Calu3 (cell line): Measurements from ENCODE around the gene PKP1. TPM values are rescaled to one million over a fixed set of nuclear protein-coding genes. Genes with fewer than 3 reads are reported as not detected.

Experiments used
- BruUV-seq: library from RNA; stranded (reverse); fragments of 400-500 nt; replicated peaks from 2 replicates; lab custom pipeline; 2021; lab: Mats Ljungman, UMichigan
- CTCF ChIA-PET: fragments of 300-600 bp; sonication (Branson Sonifier 250); formaldehyde crosslinking; loops from one replicate; lab custom pipeline; 2022; ENCODE audit warnings: antibody characterized with exemption; lab: Charles Lee
- DNase-seq: peaks from one replicate; pipeline ENCODE4 v3.0.0; 2022
- H3K27ac Mint-ChIP-seq: one replicate; pipeline ENCODE4 v1.8.0; 2022; ENCODE audit warnings: mixed read lengths; ENCODE audit not compliant: unreplicated experiment
- H3K27me3 Mint-ChIP-seq: one replicate; pipeline ENCODE4 v1.8.0; 2022; ENCODE audit warnings: mixed read lengths; ENCODE audit not compliant: unreplicated experiment
- H3K36me3 Mint-ChIP-seq: one replicate; pipeline ENCODE4 v1.8.0; 2022; ENCODE audit warnings: mild to moderate bottlenecking, moderate library complexity, mixed read lengths; ENCODE audit not compliant: insufficient read depth, unreplicated experiment
- H3K4me1 Mint-ChIP-seq: one replicate; pipeline ENCODE4 v1.8.0; 2022; ENCODE audit warnings: mild to moderate bottlenecking, low read depth, mixed read lengths; ENCODE audit not compliant: unreplicated experiment
- H3K4me3 Mint-ChIP-seq: one replicate; pipeline ENCODE4 v1.8.0; 2022; ENCODE audit warnings: mild to moderate bottlenecking, low read depth, moderate library complexity, mixed read lengths; ENCODE audit not compliant: unreplicated experiment
- H3K9me3 Mint-ChIP-seq: one replicate; pipeline ENCODE4 v1.8.0; 2022; ENCODE audit warnings: low read depth, mixed read lengths; ENCODE audit not compliant: unreplicated experiment
- intact Hi-C: fragments of 100-400 bp; cut with micrococcal nuclease; formaldehyde crosslinking; loops from one replicate; pipeline ENCODE4 v1.10.0; 2022; ENCODE audit not compliant: unreplicated experiment
- total RNA-seq: library from RNA; stranded (reverse); gene quantifications from 2 replicates; pipeline ENCODE4 v1.2.3, GENCODE V29; 2022
- TF ChIP-seq, protein P1 (sequence below): fragments of 200-600 bp; IDR thresholded peaks from one replicate; pipeline ENCODE4 v1.8.0; 2022; ENCODE audit warnings: antibody characterized with exemption; ENCODE audit not compliant: unreplicated experiment

The PKP1 gene
- total RNA-seq, 1 experiment from 2014 or later: 0.09 TPM

- Mint-ChIP-seq H3K9me3 (no peaks in the 10 kb centered on the region), H3K4me1 (peaks cover 42% of the 10 kb centered on the region), H3K27me3 (no peaks in the 10 kb centered on the region), H3K4me3 (no peak overlapping the region), H3K27ac (peak overlapping the region; percentile 40), H3K36me3 (peaks cover 5% of the 10 kb centered on the region)
- DNase-seq: no peak
- TF ChIP-seq, protein P1, sequence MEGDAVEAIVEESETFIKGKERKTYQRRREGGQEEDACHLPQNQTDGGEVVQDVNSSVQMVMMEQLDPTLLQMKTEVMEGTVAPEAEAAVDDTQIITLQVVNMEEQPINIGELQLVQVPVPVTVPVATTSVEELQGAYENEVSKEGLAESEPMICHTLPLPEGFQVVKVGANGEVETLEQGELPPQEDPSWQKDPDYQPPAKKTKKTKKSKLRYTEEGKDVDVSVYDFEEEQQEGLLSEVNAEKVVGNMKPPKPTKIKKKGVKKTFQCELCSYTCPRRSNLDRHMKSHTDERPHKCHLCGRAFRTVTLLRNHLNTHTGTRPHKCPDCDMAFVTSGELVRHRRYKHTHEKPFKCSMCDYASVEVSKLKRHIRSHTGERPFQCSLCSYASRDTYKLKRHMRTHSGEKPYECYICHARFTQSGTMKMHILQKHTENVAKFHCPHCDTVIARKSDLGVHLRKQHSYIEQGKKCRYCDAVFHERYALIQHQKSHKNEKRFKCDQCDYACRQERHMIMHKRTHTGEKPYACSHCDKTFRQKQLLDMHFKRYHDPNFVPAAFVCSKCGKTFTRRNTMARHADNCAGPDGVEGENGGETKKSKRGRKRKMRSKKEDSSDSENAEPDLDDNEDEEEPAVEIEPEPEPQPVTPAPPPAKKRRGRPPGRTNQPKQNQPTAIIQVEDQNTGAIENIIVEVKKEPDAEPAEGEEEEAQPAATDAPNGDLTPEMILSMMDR: no peak
- no TSS peak for BruUV-seq
- intact Hi-C loops: loop anchor here (5.0 kb wide), 2 partner anchors 38 to 78 kb away; no protein-coding TSS in a partner anchor
- CTCF ChIA-PET: interaction anchor here (1.1 kb wide), 1 partner anchor 78 kb away, joined by 5 read pairs; no protein-coding TSS in a partner anchor
Observed at GRCh38 chr1:201269281-201269680, 14.0 kb upstream of the PKP1 start.

DNA sequence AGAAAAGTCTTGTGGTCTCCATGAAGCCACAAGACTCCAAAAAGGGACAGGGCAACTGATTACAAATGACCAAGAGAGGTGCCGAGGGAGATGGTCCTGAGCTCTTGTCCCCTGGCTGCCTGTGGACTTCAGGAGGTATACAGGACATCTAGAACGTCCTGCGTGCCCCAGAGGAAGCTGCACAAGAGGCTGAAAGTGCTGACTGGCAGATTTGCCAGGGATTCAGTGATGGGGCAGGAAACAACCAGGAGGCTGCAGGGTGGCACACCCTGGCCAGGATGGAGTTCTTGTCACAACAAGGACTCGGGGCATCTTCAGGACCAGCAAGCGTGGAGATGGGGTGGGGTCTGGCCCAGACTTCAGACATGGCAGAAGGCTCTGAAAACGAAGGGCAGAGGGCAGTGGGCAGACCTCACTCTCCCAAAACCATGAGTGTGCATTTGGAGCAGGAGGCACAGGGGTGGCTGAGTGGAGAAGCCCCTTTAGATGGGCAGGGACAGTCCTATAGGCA lies 13.4 kb upstream of the PKP1 start:
- H3K36me3 Mint-ChIP-seq: peaks cover 5% of the 10 kb centered on the region
- H3K4me1 Mint-ChIP-seq: peaks cover 49% of the 10 kb centered on the region
- H3K9me3 Mint-ChIP-seq: no peaks in the 10 kb centered on the region
- no peaks in the 10 kb centered on the region for H3K27me3 Mint-ChIP-seq
- peak overlapping the region; percentile 40 for H3K27ac Mint-ChIP-seq
- TF ChIP-seq, protein P1: no peak
- intact Hi-C loops: loop anchor here (5.0 kb wide), 2 partner anchors 37 to 77 kb away; no protein-coding TSS in a partner anchor
- CTCF ChIA-PET: interaction anchor here (1.1 kb wide), 1 partner anchor 77 kb away, joined by 5 read pairs; no protein-coding TSS in a partner anchor
- no peak overlapping the region for H3K4me3 Mint-ChIP-seq
- BruUV-seq: no TSS peak
- no peak for DNase-seq

DNA sequence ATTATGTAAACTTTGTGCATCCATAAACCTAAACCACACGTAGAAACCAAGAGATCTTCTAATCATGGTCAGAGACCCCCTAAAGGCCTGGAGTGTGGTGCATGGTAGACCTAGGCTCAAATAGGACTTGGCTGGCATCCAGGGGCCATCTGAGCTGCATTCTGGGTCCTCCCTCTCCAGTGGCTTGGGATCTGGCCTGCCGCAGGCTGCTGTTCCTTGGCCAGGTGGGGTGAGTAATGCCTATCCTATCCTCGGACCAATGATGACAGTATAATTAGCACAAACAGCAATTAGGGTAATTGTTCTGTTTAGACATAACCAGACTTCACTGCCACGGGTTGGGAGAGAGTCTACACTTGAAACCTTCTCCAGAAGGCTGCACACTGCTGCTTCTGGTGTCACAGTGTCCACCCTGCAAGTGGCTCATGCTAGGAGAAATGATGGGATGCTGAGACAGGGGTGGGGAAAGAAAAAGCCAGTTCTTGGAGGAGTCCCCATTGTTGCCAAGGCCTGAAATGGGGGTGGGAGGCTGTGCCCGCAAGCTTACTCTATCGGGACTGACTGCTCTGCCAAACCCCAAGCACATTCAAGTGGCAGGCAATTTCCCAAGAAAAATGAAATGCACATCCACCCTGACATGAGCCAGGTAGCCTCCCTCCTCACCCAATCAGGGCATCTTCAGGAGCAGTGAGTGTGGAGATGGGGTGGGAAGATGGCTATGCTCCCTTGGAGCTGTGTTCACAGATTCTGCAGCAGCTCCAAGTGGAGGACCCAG lies 12.5 kb upstream of the PKP1 start:
- TF ChIP-seq, protein P1: no peak
- no peaks in the 10 kb centered on the region for H3K27me3 Mint-ChIP-seq
- peaks cover 53% of the 10 kb centered on the region for H3K4me1 Mint-ChIP-seq
- intact Hi-C loops: no loop called here
- no peak overlapping the region for H3K27ac Mint-ChIP-seq
- no peak for DNase-seq
- H3K9me3 Mint-ChIP-seq: no peaks in the 10 kb centered on the region
- no peak overlapping the region for H3K4me3 Mint-ChIP-seq
- no TSS peak for BruUV-seq
- CTCF ChIA-PET: no interaction called here
- H3K36me3 Mint-ChIP-seq: peaks cover 10% of the 10 kb centered on the region

DNA sequence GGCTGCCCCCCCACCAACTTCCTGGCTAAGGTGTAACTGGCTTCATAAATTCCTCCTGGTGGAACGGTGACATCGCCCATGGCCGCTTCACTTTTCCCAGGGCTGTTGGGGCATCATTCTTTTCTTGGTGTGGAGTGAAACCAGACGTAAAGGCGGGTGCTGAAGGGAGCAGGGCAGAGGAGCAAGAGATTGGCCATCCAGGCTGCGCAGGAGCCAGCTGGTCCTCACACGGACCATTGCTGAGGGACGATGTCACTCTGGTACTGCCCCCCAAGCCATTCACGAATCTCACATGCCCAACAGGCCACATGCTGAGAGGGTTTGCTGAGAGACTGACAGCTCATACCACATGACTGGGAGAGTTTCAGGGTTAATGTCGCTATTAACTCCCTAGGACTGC lies 10.5 kb upstream of the PKP1 start:
- TF ChIP-seq, protein P1: no peak
- Mint-ChIP-seq H3K36me3 (peaks cover 6% of the 10 kb centered on the region), H3K4me3 (no peak overlapping the region), H3K9me3 (no peaks in the 10 kb centered on the region), H3K27me3 (no peaks in the 10 kb centered on the region), H3K27ac (no peak overlapping the region), H3K4me1 (peaks cover 53% of the 10 kb centered on the region)
- DNase-seq: no peak
- intact Hi-C loops: no loop called here
- BruUV-seq: no TSS peak
- CTCF ChIA-PET: interaction anchor here (0.8 kb wide), 1 partner anchor 73 kb away, joined by 4 read pairs; no protein-coding TSS in a partner anchor
